Immature natural killer cell (primary cell): ENCODE data around the gene RABGAP1L. TPM values are rescaled to one million over a fixed set of nuclear protein-coding genes. Genes with fewer than 3 reads are reported as not detected.
"Not testable (repeated sequence)": the region's sequence is repeated elsewhere in the genome, so short reads cannot be mapped to it uniquely, and the experiment has no call there.

Experiments
- DNase-seq, 3 donors: peaks; one replicate each; pipeline ENCODE4 v3.0.0; 2022; ENCODE audit warnings: mixed read lengths in 1 of 3
- H3K27ac Mint-ChIP-seq, 6 donors: one replicate each; pipeline ENCODE4 v1.8.0; 2020; ENCODE audit warnings: mixed read lengths in 6 of 6, mild to moderate bottlenecking in 5 of 6, inconsistent platforms in 4 of 6, moderate library complexity in 3 of 6
- H3K27me3 Mint-ChIP-seq, 3 donors: one replicate each; pipeline ENCODE4 v1.8.0; 2020 to 2021; ENCODE audit warnings: low read depth in 3 of 3, mild to moderate bottlenecking in 3 of 3, mixed read lengths in 3 of 3, moderate library complexity in 3 of 3, inconsistent platforms in 1 of 3
- H3K36me3 Mint-ChIP-seq, 3 donors: one replicate each; pipeline ENCODE4 v1.8.0; 2020; ENCODE audit warnings: mixed read lengths in 3 of 3, inconsistent platforms in 2 of 3, mild to moderate bottlenecking in 2 of 3
- H3K4me1 Mint-ChIP-seq, 2 donors: one replicate each; pipeline ENCODE4 v1.8.0; 2020; ENCODE audit warnings: inconsistent platforms in 2 of 2, mild to moderate bottlenecking in 2 of 2, mixed read lengths in 2 of 2, moderate library complexity in 1 of 2
- H3K4me3 Mint-ChIP-seq, 5 donors: one replicate each; pipeline ENCODE4 v1.8.0; 2020; ENCODE audit warnings: mild to moderate bottlenecking in 5 of 5, mixed read lengths in 5 of 5, inconsistent platforms in 3 of 5, moderate library complexity in 3 of 5
- H3K9me3 Mint-ChIP-seq, 6 donors: one replicate each; pipeline ENCODE4 v1.8.0; 2020; ENCODE audit warnings: mild to moderate bottlenecking in 6 of 6, mixed read lengths in 6 of 6, inconsistent platforms in 4 of 6, moderate library complexity in 3 of 6
- polyA plus RNA-seq, 3 donors: library from polyadenylated mRNA; unstranded; fragments of 300-500 nt; fragmentation: Illumina TruSeq; gene quantifications; one replicate each; pipeline ENCODE4 v1.2.3, GENCODE V29; 2021

Gene RABGAP1L
- polyA plus RNA-seq, 3 donors from 2014 or later, result 80.2 to 114 (median 86.8) TPM

DNA sequence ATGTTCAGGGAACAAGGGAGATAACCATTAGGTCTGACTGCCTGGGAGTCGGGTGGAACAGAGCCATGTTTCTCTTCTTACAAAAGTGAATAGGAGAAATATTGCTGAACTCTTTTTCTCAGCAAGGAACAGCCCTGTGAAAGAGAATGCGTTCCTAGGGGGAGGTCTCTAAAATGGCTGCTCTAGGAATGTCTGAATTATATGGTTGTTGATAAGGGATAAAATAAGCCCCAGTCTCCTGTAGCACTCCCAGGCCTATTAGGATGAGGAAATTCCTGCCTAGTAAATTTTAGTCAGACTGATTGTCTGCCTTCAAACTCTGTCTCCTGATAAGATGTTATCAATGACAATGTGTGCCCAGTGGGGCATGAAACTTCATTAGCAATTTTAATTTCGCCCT, 161.6 kb downstream of the RABGAP1L start:
- H3K27me3 Mint-ChIP-seq, DNase-seq, H3K4me3 Mint-ChIP-seq: not testable (repeated sequence)
- H3K4me1 Mint-ChIP-seq, result peaks cover 22 to 49% of the 10 kb centered on the region in 2 donors
- peaks cover 24 to 48% (median 26%) of the 10 kb centered on the region in 6 donors for H3K9me3 Mint-ChIP-seq
- peaks cover 65 to 71% (median 71%) of the 10 kb centered on the region in 3 donors for H3K36me3 Mint-ChIP-seq
- H3K27ac Mint-ChIP-seq, result peak overlapping the region in 1 of 6 donors; percentile 8

GRCh38 chr1:174322202-174322862, 163.0 kb downstream of the RABGAP1L start:
- Mint-ChIP-seq H3K36me3 (peaks cover 69 to 75% (median 74%) of the 10 kb centered on the region in 3 donors), H3K9me3 (peaks cover 26 to 57% (median 37%) of the 10 kb centered on the region in 6 donors), H3K27me3 (peaks cover 0 to 5% (median 5%) of the 10 kb centered on the region in 3 donors), H3K27ac (no peak overlapping the region), H3K4me1 (peaks cover 22 to 56% of the 10 kb centered on the region in 2 donors), H3K4me3 (no peak overlapping the region)
- DNase-seq, result no peak

- peak overlapping the region in 5 of 6 donors; percentile 18 to 55 (median 44) for H3K27ac Mint-ChIP-seq
Measured at GRCh38 chr1:174324493-174324892, 165.2 kb downstream of the RABGAP1L start.

GRCh38 chr1:174324939-174325338, 165.6 kb downstream of the RABGAP1L start:
- Mint-ChIP-seq H3K36me3 (peaks cover 51 to 53% (median 51%) of the 10 kb centered on the region in 3 donors), H3K27me3 (peaks cover 0 to 5% (median 5%) of the 10 kb centered on the region in 3 donors), H3K4me1 (peaks cover 22 to 37% of the 10 kb centered on the region in 2 donors), H3K27ac (peak overlapping the region in 4 of 6 donors; percentile 4 to 55 (median 45)), H3K4me3 (peak overlapping the region; percentile 16 to 64 (median 50)), H3K9me3 (peaks cover 24 to 49% (median 36%) of the 10 kb centered on the region in 6 donors)
- no peak for DNase-seq

More at GRCh38 chr1:174324493-174324892, 165.2 kb downstream of the RABGAP1L start:
- no peak for DNase-seq
- peaks cover 0 to 5% (median 5%) of the 10 kb centered on the region in 3 donors for H3K27me3 Mint-ChIP-seq
- H3K9me3 Mint-ChIP-seq, result peaks cover 24 to 54% (median 38%) of the 10 kb centered on the region in 6 donors
- peaks cover 55 to 57% (median 55%) of the 10 kb centered on the region in 3 donors for H3K36me3 Mint-ChIP-seq
- H3K4me1 Mint-ChIP-seq, result peaks cover 22 to 38% of the 10 kb centered on the region in 2 donors
- H3K4me3 Mint-ChIP-seq, result peak overlapping the region; percentile 16 to 64 (median 50)

- H3K4me3 Mint-ChIP-seq, result peak overlapping the region in 2 of 5 donors; percentile 22 to 30
- H3K27me3 Mint-ChIP-seq, result peaks cover 0 to 5% (median 3%) of the 10 kb centered on the region in 3 donors
- peaks cover 17 to 36% (median 25%) of the 10 kb centered on the region in 6 donors for H3K9me3 Mint-ChIP-seq
- H3K27ac Mint-ChIP-seq, result peak overlapping the region in 1 of 6 donors; percentile 3
- peaks cover 24 to 46% of the 10 kb centered on the region in 2 donors for H3K4me1 Mint-ChIP-seq
- H3K36me3 Mint-ChIP-seq, result peaks cover 38 to 40% (median 39%) of the 10 kb centered on the region in 3 donors
- no peak for DNase-seq
Measured at GRCh38 chr1:174326278-174326677, 167.0 kb downstream of the RABGAP1L start.

DNA sequence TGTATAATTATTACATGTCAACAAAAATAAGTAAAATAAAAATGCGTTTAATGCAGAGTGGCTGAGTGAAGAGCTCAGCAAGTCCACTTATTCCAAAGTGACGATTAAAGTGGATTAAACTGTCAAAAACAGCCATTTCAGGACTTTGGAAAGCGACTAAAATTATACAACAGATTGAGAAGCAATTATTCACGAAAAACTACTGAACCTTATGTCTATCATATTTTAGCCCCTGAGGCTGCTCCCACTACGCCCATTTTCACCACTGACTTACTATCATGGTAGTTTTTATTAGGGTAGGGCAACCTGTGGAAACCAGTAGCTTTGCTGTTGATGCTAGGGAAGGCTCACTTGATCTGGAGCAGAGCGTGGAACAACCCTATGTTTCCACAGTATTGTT, 174.1 kb downstream of the RABGAP1L start:
- Mint-ChIP-seq H3K27me3 (peaks cover 0 to 2% (median 0%) of the 10 kb centered on the region in 3 donors), H3K27ac (no peak overlapping the region), H3K4me1 (peaks cover 10 to 31% of the 10 kb centered on the region in 2 donors), H3K9me3 (no peaks in the 10 kb centered on the region), H3K36me3 (peaks cover 0 to 8% (median 0%) of the 10 kb centered on the region in 3 donors), H3K4me3 (no peak overlapping the region)
- DNase-seq, result no peak

GRCh38 chr1:174337000-174337681, 177.8 kb downstream of the RABGAP1L start:
- Mint-ChIP-seq H3K27ac (peak overlapping the region; percentile 1 to 73 (median 6)), H3K4me3 (no peak overlapping the region), H3K36me3 (peaks cover 8 to 9% (median 9%) of the 10 kb centered on the region in 3 donors), H3K4me1 (peaks cover 6 to 21% of the 10 kb centered on the region in 2 donors), H3K9me3 (no peaks in the 10 kb centered on the region), H3K27me3 (peaks cover 0 to 3% (median 2%) of the 10 kb centered on the region in 3 donors)
- no peak for DNase-seq

DNA sequence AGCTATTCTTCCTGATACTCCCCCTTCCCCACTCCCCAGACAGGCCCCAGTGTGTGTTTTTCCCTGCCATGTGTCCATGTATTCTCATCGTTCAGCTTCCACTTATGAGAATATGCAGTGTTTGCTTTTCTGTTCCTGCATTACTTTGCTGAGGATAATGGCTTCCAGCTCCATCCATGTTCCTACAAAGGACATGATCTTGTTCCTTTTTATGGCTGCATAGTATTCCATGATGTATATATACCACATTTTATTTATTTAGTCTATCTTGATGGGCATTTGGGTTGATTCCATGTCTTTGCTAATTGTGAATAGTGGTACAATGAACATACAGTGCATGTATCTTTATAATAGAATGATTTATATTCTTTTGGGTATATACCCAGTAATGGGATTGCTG, 181.1 kb downstream of the RABGAP1L start:
- H3K36me3 Mint-ChIP-seq, DNase-seq, H3K9me3 Mint-ChIP-seq, H3K27ac Mint-ChIP-seq, H3K4me3 Mint-ChIP-seq, H3K27me3 Mint-ChIP-seq: not testable (repeated sequence)
- H3K4me1 Mint-ChIP-seq, result peaks cover 11 to 29% of the 10 kb centered on the region in 2 donors

DNA sequence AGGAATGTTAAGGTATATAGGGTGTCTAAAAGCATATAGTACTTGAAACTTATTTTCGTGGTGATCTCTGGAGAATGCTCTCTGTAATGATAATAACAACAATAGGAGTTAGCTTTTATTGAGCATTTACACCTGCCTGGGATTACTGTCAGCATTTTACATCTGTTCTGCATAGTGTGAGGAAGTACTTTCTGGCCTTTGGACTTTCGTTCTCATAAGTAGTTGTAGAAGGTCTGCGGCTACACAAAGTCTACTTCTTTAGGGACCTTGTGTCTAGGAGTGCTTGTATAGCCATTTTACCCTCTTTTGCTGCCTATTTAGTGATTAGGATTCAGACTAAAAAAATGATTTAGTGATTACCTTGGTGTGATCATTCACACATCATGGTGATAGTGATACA, 184.8 kb downstream of the RABGAP1L start:
- Mint-ChIP-seq H3K27me3 (peaks cover 0 to 2% (median 2%) of the 10 kb centered on the region in 3 donors), H3K4me1 (peaks cover 16 to 46% of the 10 kb centered on the region in 2 donors), H3K27ac (no peak overlapping the region), H3K4me3 (no peak overlapping the region), H3K36me3 (peaks cover 12 to 15% (median 15%) of the 10 kb centered on the region in 3 donors), H3K9me3 (peaks cover 0 to 1% (median 0%) of the 10 kb centered on the region in 6 donors)
- DNase-seq, result no peak

GRCh38 chr1:174352117-174352516, 192.8 kb downstream of the RABGAP1L start:
- peaks cover 0 to 1% (median 0%) of the 10 kb centered on the region in 6 donors for H3K9me3 Mint-ChIP-seq
- H3K27me3 Mint-ChIP-seq, result peaks cover 0 to 6% (median 0%) of the 10 kb centered on the region in 3 donors
- H3K27ac Mint-ChIP-seq, result peak overlapping the region in 1 of 6 donors; percentile 65
- H3K36me3 Mint-ChIP-seq, result peaks cover 9 to 16% (median 14%) of the 10 kb centered on the region in 3 donors
- H3K4me1 Mint-ChIP-seq, result peaks cover 11 to 59% of the 10 kb centered on the region in 2 donors
- no peak overlapping the region for H3K4me3 Mint-ChIP-seq
- no peak for DNase-seq

GRCh38 chr1:174352883-174353608, 193.7 kb downstream of the RABGAP1L start:
- H3K4me1 Mint-ChIP-seq, result peaks cover 9 to 56% of the 10 kb centered on the region in 2 donors
- H3K9me3 Mint-ChIP-seq, result no peaks in the 10 kb centered on the region
- H3K36me3 Mint-ChIP-seq, result peaks cover 4 to 11% (median 8%) of the 10 kb centered on the region in 3 donors
- DNase-seq, result no peak
- peak overlapping the region in 1 of 6 donors; percentile 13 for H3K27ac Mint-ChIP-seq
- H3K27me3 Mint-ChIP-seq, result peaks cover 0 to 6% (median 0%) of the 10 kb centered on the region in 3 donors
- no peak overlapping the region for H3K4me3 Mint-ChIP-seq

DNA sequence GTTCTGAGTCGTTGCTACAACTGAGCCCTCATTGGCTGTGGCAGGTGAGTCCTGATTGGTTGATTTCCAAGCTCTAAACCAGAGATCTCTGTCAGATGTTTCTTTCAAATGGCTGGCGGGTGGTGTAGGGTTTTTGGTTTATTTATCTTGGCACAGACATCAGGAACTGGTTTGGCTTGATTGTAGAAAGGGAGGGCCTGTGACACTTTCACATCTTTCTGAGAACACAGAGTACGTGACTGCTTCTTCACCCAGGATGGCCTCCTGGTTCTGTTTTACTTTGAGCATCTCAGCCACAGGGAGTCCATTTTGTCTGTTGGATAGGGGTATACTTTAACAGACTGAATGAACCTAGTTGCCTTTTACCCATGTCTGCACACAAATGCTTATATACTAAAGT, 199.0 kb downstream of the RABGAP1L start:
- Mint-ChIP-seq H3K27ac (peak overlapping the region in 3 of 6 donors; percentile 39 to 56 (median 49)), H3K4me1 (peaks cover 24 to 60% of the 10 kb centered on the region in 2 donors), H3K27me3 (no peaks in the 10 kb centered on the region), H3K9me3 (no peaks in the 10 kb centered on the region), H3K4me3 (no peak overlapping the region), H3K36me3 (peaks cover 0 to 6% (median 0%) of the 10 kb centered on the region in 3 donors)
- no peak for DNase-seq

DNA sequence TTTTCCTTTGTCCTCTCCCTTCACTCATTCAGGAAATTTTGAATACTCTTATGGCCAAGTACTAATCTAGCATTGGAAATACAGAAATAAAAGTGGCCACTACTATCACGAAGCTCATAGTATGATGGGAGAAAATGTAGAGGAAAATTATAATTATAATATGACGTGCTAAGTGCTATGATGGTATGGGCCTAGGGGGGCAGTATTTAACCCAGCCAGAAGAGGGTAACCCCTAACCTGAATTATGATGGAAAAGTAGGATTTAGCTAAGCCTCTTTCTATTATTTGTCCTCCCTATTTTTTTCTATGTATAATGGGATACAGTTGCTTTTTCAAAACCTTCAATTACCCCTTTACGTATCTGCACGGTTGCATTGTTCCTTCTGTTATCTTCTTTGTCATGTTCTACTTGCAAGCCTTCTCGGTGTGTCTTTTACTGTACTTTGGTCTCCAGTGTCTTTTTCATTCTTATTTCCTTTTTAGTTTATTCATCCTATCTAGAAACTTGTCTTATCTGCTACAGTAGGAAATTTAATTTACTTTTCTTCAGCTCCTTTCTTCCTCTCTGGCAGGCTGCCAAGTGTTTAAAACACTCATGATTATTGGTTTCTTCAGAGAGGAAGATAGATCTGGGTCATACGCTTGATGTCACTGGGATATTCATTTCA, 199.6 kb downstream of the RABGAP1L start:
- Mint-ChIP-seq H3K27ac (peak overlapping the region in 1 of 6 donors; percentile 46), H3K4me1 (peaks cover 23 to 59% of the 10 kb centered on the region in 2 donors), H3K36me3 (peaks cover 0 to 6% (median 0%) of the 10 kb centered on the region in 3 donors), H3K27me3 (no peaks in the 10 kb centered on the region), H3K9me3 (no peaks in the 10 kb centered on the region), H3K4me3 (no peak overlapping the region)
- DNase-seq, result no peak
